Stimulated activated effector memory CD8-positive, alpha-beta T cell treated with anti-CD3 and anti-CD28 coated beads, Interleukin-12 subunit alpha, Interleukin-12 subunit beta, amount 100 ng/mL, for 72 hours (primary cell): ENCODE results near the gene CPTP.

Source experiments
- ATAC-seq: fragments of 150-1000 bp; cut with Tn5 transposase; 2 replicates; pipeline ENCODE4 v1.10.0; 2021
- DNase-seq, 2 donors: peaks; one replicate each; pipeline ENCODE4 v3.0.0; 2021 to 2022; ENCODE audit warnings: low spot score in 2 of 2
- H3K27ac Mint-ChIP-seq: one replicate; pipeline ENCODE4 v1.8.0; 2022; ENCODE audit warnings: mild to moderate bottlenecking, mixed read lengths
- H3K36me3 Mint-ChIP-seq: one replicate; pipeline ENCODE4 v1.8.0; 2022; ENCODE audit warnings: mild to moderate bottlenecking, mixed read lengths
- H3K4me1 Mint-ChIP-seq: one replicate; pipeline ENCODE4 v1.8.0; 2022; ENCODE audit warnings: mixed read lengths
- H3K4me3 Mint-ChIP-seq: one replicate; pipeline ENCODE4 v1.8.0; 2022; ENCODE audit warnings: mild to moderate bottlenecking, mixed read lengths
- H3K9me3 Mint-ChIP-seq: one replicate; pipeline ENCODE4 v1.8.0; 2022; ENCODE audit warnings: mixed read lengths

CPTP gene

DNA sequence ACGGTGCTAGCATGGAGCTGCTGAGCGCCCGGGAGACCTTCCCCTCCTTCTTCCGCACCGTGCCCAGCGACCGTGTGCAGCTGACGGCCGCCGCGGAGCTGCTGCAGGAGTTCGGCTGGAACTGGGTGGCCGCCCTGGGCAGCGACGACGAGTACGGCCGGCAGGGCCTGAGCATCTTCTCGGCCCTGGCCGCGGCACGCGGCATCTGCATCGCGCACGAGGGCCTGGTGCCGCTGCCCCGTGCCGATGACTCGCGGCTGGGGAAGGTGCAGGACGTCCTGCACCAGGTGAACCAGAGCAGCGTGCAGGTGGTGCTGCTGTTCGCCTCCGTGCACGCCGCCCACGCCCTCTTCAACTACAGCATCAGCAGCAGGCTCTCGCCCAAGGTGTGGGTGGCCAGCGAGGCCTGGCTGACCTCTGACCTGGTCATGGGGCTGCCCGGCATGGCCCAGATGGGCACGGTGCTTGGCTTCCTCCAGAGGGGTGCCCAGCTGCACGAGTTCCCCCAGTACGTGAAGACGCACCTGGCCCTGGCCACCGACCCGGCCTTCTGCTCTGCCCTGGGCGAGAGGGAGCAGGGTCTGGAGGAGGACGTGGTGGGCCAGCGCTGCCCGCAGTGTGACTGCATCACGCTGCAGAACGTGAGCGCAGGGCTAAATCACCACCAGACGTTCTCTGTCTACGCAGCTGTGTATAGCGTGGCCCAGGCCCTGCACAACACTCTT lies 7.6 kb downstream of the CPTP start:
- no peak for ATAC-seq
- H3K4me1 Mint-ChIP-seq = peaks cover 6% of the 10 kb centered on the region
- DNase-seq = no peak
- no peaks in the 10 kb centered on the region for H3K36me3 Mint-ChIP-seq
- H3K4me3 Mint-ChIP-seq = no peak overlapping the region
- H3K27ac Mint-ChIP-seq = no peak overlapping the region
- no peaks in the 10 kb centered on the region for H3K9me3 Mint-ChIP-seq

DNA sequence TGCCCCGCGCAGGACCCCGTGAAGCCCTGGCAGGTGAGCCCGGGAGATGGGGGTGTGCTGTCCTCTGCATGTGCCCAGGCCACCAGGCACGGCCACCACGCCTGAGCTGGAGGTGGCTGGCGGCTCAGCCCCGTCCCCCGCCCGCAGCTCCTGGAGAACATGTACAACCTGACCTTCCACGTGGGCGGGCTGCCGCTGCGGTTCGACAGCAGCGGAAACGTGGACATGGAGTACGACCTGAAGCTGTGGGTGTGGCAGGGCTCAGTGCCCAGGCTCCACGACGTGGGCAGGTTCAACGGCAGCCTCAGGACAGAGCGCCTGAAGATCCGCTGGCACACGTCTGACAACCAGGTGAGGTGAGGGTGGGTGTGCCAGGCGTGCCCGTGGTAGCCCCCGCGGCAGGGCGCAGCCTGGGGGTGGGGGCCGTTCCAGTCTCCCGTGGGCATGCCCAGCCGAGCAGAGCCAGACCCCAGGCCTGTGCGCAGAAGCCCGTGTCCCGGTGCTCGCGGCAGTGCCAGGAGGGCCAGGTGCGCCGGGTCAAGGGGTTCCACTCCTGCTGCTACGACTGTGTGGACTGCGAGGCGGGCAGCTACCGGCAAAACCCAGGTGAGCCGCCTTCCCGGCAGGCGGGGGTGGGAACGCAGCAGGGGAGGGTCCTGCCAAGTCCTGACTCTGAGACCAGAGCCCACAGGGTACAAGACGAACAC lies 8.3 kb downstream of the CPTP start:
- Mint-ChIP-seq H3K36me3 (no peaks in the 10 kb centered on the region), H3K9me3 (no peaks in the 10 kb centered on the region), H3K4me3 (no peak overlapping the region), H3K27ac (no peak overlapping the region), H3K4me1 (peaks cover 6% of the 10 kb centered on the region)
- no peak for ATAC-seq
- DNase-seq = no peak

DNA sequence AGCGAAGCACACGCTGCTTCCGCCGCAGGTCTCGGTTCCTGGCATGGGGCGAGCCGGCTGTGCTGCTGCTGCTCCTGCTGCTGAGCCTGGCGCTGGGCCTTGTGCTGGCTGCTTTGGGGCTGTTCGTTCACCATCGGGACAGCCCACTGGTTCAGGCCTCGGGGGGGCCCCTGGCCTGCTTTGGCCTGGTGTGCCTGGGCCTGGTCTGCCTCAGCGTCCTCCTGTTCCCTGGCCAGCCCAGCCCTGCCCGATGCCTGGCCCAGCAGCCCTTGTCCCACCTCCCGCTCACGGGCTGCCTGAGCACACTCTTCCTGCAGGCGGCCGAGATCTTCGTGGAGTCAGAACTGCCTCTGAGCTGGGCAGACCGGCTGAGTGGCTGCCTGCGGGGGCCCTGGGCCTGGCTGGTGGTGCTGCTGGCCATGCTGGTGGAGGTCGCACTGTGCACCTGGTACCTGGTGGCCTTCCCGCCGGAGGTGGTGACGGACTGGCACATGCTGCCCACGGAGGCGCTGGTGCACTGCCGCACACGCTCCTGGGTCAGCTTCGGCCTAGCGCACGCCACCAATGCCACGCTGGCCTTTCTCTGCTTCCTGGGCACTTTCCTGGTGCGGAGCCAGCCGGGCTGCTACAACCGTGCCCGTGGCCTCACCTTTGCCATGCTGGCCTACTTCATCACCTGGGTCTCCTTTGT lies 9.1 kb downstream of the CPTP start:
- no peak for DNase-seq
- H3K9me3 Mint-ChIP-seq = no peaks in the 10 kb centered on the region
- no peaks in the 10 kb centered on the region for H3K36me3 Mint-ChIP-seq
- no peak for ATAC-seq
- H3K27ac Mint-ChIP-seq = no peak overlapping the region
- no peak overlapping the region for H3K4me3 Mint-ChIP-seq
- peaks cover 6% of the 10 kb centered on the region for H3K4me1 Mint-ChIP-seq

DNA sequence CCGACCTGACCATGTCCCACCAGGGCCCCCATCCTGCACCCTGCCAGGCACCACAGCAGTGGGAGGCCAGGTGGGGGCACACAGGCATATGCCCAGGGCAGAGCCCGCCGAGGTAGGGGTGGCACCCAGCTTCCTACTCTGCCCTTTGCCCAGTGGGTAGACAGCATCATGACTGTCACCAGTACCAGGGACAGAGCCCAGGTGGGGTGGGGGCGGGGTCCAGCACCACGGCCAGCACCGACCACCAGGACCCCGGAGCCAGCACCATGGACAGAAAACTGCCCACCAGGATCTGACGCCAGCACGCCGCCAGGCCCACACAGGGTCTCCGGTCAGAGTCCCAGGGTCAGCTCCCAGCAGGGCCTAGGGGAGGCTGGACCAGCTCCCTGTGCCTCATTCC lies 10.2 kb downstream of the CPTP start:
- no peaks in the 10 kb centered on the region for H3K36me3 Mint-ChIP-seq
- no peaks in the 10 kb centered on the region for H3K9me3 Mint-ChIP-seq
- DNase-seq (no peak), ATAC-seq (no peak)
- H3K4me3 Mint-ChIP-seq = no peak overlapping the region
- H3K27ac Mint-ChIP-seq = no peak overlapping the region
- H3K4me1 Mint-ChIP-seq = peaks cover 2% of the 10 kb centered on the region

DNA sequence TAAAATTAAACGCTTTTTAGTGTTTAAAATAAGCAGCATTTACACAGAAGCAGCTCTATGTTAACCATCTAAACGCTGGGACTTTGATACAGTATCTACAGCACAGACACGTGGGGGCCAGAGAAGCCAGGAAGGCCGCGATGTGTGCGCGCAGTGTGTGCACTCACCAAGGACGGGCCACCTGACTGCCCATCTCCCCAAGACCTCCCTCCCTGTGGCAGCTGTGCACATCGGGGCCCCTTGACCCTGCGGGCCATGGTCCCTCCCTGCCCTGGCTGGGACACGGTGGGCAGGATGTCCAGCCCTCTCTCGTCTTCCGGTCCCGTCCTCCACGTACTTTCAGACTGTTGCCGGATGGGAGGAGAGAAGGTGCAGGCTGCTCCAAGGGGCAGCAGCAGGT lies 10.7 kb downstream of the CPTP start:
- Mint-ChIP-seq H3K4me1 (no peaks in the 10 kb centered on the region), H3K4me3 (no peak overlapping the region), H3K36me3 (no peaks in the 10 kb centered on the region), H3K27ac (no peak overlapping the region), H3K9me3 (no peaks in the 10 kb centered on the region)
- DNase-seq (no peak), ATAC-seq (no peak)

DNA sequence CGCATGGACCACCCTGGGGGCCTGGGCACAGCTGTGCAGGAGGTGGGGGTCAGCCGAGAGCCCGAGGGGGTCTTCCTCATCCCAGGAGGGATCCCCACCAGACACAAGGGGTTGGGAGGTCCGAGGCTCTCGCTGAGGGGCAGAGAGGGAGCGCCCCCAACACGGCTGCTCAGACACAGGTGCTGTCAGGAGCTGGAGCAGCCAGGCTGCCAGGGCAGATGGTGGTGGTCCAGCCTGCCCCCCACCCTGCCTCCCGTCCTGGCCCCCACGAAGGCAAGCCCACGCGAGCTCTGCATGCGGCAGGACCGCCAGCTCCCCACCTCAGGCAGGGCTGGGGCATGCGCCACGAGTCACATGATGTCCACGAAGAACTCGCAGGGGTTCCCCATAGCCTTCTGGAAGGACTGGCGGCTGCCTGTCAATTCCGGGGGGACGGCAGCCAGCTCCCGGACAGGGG lies 11.2 kb downstream of the CPTP start:
- no peak for ATAC-seq
- no peaks in the 10 kb centered on the region for H3K9me3 Mint-ChIP-seq
- H3K4me3 Mint-ChIP-seq = no peak overlapping the region

DNA sequence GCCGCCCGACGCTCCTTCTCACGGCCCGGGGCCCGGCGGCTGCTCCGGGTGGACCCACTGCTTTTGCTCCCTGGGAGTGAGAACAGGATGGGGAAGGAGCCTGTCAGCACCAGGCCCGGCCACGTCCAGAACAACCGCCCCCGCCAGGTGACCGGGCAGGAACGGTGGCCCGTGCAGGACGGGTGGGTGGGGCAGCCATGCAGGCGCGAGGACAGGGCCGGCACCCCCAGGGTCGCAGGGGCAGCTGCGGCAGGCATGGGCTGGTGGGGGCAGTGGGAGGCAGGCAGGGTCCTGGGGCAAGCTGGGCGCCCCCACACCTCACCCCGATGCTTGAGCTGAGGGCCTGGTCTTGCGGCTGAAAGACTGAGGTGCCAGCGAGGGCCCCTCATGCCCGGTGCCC lies 11.8 kb downstream of the CPTP start:
- no peak for ATAC-seq

More for the DNA sequence above, 11.2 kb downstream of the CPTP start:
- H3K36me3 Mint-ChIP-seq = no peaks in the 10 kb centered on the region
- peaks cover under 1% of the 10 kb centered on the region for H3K4me1 Mint-ChIP-seq
- H3K27ac Mint-ChIP-seq = no peak overlapping the region
- DNase-seq = no peak

DNA sequence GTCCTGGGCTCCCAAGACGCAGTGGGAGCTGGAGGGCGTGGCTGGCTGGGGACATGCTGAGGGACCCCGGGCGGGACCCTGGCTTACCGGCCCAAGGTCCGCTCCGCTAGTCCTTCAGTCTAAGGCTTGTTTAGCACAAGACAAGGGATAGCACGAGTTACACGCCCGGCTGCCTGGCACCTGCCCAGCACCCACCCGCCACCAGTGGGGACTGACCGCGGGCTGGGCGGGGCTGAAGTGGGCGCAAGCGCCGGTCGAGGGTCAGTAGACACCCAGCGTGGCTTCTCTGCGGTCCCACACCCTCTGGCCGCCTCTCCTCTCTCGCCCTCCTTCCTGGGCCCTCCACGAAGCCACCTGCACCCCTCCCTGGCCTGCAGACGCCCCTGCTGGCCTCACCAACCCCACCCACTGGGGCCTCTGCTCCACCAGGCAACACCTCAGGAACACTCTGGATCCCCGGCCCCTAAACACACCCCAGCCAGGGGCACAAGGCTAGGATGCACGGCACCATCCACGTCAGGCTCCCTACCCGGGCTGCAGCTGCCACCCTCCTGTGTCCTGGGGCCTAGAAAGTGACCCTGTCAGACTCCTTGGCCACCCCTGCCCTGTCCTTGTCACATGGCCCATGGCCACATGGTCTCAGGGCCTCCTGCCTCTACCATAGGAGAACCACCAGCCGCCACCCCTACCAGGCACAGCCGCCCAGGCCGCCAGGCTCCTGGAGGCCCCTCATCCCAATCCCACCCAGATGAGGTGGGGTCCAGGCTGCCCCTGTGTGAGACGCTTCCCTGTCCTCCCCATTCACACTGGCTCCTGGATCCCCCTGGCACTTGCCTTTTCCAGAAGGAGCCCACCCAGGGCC lies 12.6 kb downstream of the CPTP start:
- Mint-ChIP-seq H3K27ac (no peak overlapping the region), H3K9me3 (no peaks in the 10 kb centered on the region), H3K36me3 (no peaks in the 10 kb centered on the region), H3K4me1 (peaks cover 7% of the 10 kb centered on the region), H3K4me3 (no peak overlapping the region)
- DNase-seq (no peak), ATAC-seq (no peak)

More for the DNA sequence above, 11.8 kb downstream of the CPTP start:
- Mint-ChIP-seq H3K27ac (no peak overlapping the region), H3K4me1 (peaks cover 7% of the 10 kb centered on the region), H3K36me3 (no peaks in the 10 kb centered on the region), H3K9me3 (no peaks in the 10 kb centered on the region), H3K4me3 (no peak overlapping the region)
- DNase-seq = no peak

DNA sequence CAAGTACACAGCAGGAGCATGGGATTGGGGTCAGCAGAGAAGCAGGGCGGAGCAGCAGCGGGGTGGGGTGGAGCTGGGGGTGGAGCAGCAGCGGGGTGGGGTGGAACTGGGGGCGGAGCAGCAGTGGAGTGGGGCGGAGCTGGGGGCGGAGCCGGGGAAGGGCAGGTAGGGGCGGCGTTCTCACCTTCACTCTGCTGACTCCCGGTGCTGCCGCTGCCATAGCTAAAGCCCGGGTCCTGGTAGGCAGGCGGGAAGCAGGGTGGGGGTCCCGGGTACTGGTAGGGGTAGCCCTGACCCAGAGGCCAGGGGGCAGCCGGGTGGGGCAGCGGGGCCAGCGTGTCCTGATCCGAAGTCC lies 13.2 kb downstream of the CPTP start:
- ATAC-seq (peak; percentile 47), DNase-seq (peak in 1 of 2 donors; percentile 65)
- no peak overlapping the region for H3K4me3 Mint-ChIP-seq
- no peaks in the 10 kb centered on the region for H3K36me3 Mint-ChIP-seq
- no peaks in the 10 kb centered on the region for H3K9me3 Mint-ChIP-seq
- peaks cover 7% of the 10 kb centered on the region for H3K4me1 Mint-ChIP-seq
- H3K27ac Mint-ChIP-seq = no peak overlapping the region

DNA sequence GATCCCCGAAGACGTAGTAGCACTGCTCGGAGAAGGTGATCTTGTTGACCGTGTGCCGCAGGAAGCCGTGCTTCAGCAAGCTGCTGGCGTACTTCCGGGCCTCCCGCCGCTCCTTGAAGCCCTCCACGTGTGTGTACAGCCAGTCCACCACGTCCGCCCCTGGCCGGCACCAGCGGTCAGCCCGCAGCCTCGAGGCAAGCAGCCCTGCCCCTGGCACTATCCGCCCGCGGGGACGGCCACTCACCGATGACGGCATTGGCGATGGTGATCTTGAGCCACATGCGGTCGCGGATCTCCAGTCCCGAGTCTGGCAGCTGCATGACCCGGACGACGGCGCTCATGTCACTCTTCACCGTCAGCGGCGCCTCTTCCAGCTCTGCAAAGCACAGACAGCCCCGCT lies 13.7 kb downstream of the CPTP start:
- ATAC-seq = no peak
- Mint-ChIP-seq H3K27ac (no peak overlapping the region), H3K4me1 (peaks cover 7% of the 10 kb centered on the region), H3K9me3 (no peaks in the 10 kb centered on the region), H3K4me3 (no peak overlapping the region), H3K36me3 (no peaks in the 10 kb centered on the region)
- no peak for DNase-seq

DNA sequence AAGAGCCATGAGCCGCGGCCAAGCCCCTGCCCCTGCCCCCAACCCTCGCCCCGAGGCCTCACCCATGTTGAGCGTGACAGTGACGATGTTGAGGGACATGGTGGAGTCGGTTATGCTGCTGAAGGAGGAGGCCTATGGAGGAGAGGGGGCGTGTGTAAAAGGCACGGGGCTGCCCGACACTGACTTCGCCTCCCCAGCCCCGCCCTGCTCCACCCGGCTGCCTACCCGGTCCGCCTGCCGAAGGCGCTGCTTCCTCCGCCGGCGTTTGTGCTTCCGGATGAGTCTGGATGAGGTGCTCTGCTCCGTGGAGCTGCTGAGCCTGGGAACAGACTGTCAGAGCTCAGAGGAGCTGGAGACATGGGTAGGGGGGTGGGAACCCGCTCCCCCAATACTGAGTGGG lies 15.6 kb downstream of the CPTP start:
- H3K4me1 Mint-ChIP-seq = peaks cover 7% of the 10 kb centered on the region

DNA sequence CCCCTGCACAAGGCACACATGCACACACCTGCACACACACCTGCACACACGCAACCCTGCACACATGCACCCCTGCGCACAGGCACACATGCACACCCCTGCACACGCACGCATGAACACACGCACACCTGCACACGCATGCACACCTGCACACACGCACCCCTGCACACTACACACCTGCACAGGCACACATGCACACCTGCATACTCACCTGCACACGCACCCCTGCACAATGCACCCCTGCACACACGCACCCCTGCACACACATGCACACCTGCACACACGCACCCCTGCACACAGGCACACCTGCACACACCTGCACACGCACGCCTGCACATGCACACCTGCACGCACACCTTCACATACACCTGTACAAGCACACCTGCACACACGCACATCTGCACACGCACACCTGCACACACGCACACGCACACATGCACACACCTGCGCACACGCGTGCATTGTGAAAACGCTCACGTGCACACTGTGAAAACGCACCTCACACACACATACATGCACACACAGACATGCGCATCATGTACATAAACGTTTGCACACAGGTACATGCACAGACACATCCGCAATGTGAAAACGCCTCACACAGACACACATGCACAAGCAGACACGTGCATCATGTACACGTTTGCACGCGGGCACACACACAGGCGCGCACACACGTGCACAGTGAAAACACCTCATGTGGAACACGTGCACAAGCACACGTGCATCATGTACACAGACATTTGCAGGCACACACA lies 16.4 kb downstream of the CPTP start:
- ATAC-seq = no peak
- H3K36me3 Mint-ChIP-seq = no peaks in the 10 kb centered on the region
- H3K4me3 Mint-ChIP-seq = no peak overlapping the region
- DNase-seq = no peak
- no peak overlapping the region for H3K27ac Mint-ChIP-seq
- no peaks in the 10 kb centered on the region for H3K9me3 Mint-ChIP-seq
- peaks cover 7% of the 10 kb centered on the region for H3K4me1 Mint-ChIP-seq

More for the DNA sequence above, 15.6 kb downstream of the CPTP start:
- no peaks in the 10 kb centered on the region for H3K36me3 Mint-ChIP-seq
- ATAC-seq (no peak), DNase-seq (no peak)
- H3K9me3 Mint-ChIP-seq = no peaks in the 10 kb centered on the region
- H3K27ac Mint-ChIP-seq = no peak overlapping the region
- H3K4me3 Mint-ChIP-seq = no peak overlapping the region

DNA sequence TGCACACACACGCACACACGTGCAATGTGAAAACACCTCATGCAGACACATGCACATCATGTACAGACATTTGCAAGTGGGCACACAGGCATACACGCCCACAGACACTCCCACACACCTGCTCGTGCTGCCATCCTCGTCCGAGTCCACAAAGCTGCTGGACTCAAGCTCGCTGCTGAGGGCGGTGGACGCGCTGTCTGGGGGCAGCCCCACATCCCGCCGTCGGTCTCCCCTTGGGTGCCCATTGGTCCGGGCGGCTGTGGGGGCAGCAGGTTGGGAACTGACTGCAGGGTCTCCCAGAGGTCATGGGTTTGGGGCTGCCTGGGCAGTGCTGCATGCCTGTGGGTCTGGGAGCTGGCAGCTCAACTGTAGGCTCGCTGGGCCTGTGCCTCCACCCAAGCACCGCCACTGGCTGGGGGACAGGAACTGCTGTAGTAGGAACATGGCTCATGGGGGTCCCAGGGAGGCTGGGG lies 17.0 kb downstream of the CPTP start:
- Mint-ChIP-seq H3K9me3 (no peaks in the 10 kb centered on the region), H3K36me3 (no peaks in the 10 kb centered on the region), H3K4me3 (no peak overlapping the region), H3K4me1 (peaks cover 12% of the 10 kb centered on the region), H3K27ac (no peak overlapping the region)
- ATAC-seq (no peak), DNase-seq (no peak)

DNA sequence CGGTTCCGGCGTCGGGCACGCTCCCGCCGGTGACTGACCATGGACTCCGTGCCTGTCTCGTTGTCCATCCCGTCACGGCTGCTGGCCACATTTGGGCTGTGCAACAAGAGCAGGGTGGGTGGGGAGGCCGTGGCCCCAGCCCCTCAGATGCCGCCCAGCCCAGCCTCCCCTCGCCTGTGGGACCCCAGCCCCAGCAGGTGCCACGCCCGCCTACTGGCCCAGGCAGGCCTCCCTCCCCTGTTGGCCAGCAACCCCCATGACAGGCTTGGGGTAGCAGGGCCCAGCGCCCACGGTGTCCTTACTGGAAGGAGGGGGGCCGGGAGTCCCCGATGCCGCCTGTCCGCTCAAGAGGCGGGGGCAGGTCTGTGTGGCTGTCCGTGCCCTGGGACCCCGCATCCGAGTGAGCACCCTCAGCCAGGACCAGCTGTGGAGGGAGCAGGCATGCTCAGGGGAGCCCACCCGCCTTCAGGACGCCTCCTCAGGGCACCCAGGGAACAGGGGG lies 17.5 kb downstream of the CPTP start:
- no peak for DNase-seq
- Mint-ChIP-seq H3K36me3 (no peaks in the 10 kb centered on the region), H3K9me3 (no peaks in the 10 kb centered on the region), H3K4me1 (peaks cover 17% of the 10 kb centered on the region), H3K27ac (no peak overlapping the region), H3K4me3 (no peak overlapping the region)
- ATAC-seq = no peak
